Neuronal stem cell (in vitro differentiated cells): ENCODE measurements around the gene NUDT14.

Experiments
- DNase-seq: peaks from one replicate; pipeline ENCODE4 v3.0.0-alpha.2; 2013; ENCODE audit warnings: low spot score
- H2AFZ ChIP-seq: one replicate; pipeline ENCODE4 v1.6.1; 2013; ENCODE audit warnings: mild to moderate bottlenecking, low read length, inconsistent platforms
- H2AK5ac ChIP-seq: 2 replicates; pipeline ENCODE4 v1.6.1; 2013; ENCODE audit warnings: low read depth, mild to moderate bottlenecking, inconsistent platforms, low read length, moderate library complexity, mixed read lengths
- H2BK120ac ChIP-seq: 2 replicates; pipeline ENCODE4 v1.6.1; 2013; ENCODE audit warnings: low read depth, mild to moderate bottlenecking, inconsistent platforms, low read length, moderate library complexity, mixed read lengths
- H2BK12ac ChIP-seq: one replicate; pipeline ENCODE4 v1.6.1; 2013; ENCODE audit warnings: low read length, inconsistent platforms
- H2BK15ac ChIP-seq: 2 replicates; pipeline ENCODE4 v1.6.1; 2013; ENCODE audit warnings: mild to moderate bottlenecking, low read length, inconsistent platforms, mixed read lengths
- H2BK5ac ChIP-seq: one replicate; pipeline ENCODE4 v1.6.1; 2013; ENCODE audit warnings: inconsistent platforms, mild to moderate bottlenecking, low read length, moderate library complexity
- H3K14ac ChIP-seq: one replicate; pipeline ENCODE4 v1.6.1; 2013; ENCODE audit warnings: low read length, inconsistent platforms
- H3K18ac ChIP-seq: 2 replicates; pipeline ENCODE4 v1.6.1; 2013; ENCODE audit warnings: low read length, inconsistent platforms
- H3K23ac ChIP-seq: 2 replicates; pipeline ENCODE4 v1.6.1; 2013; ENCODE audit warnings: low read depth, mild to moderate bottlenecking, mixed read lengths, low read length, inconsistent platforms; ENCODE audit not compliant: poor library complexity
- H3K27ac ChIP-seq: replicated peaks from 3 replicates; pipeline ENCODE4 v1.5.1; 2013; ENCODE audit warnings: low read length, inconsistent platforms
- H3K27me3 ChIP-seq, 3 experiments: 2 replicates each; pipeline ENCODE4 v1.6.1; 2013; ENCODE audit warnings: low read length in 3 of 3, mild to moderate bottlenecking in 2 of 3, inconsistent platforms in 1 of 3, low read depth in 1 of 3, mixed read lengths in 1 of 3, moderate library complexity in 1 of 3; ENCODE audit not compliant: control insufficient read depth in 3 of 3, insufficient read depth in 3 of 3
- H3K36me3 ChIP-seq, 2 donors: replicated peaks in 1 of 2; 2 replicates each; pipeline ENCODE4 v1.6.1; 2013; ENCODE audit warnings: low read length in 2 of 2; ENCODE audit not compliant: control insufficient read depth in 2 of 2, insufficient read depth in 2 of 2
- H3K4ac ChIP-seq: 2 replicates; pipeline ENCODE4 v1.6.1; 2013; ENCODE audit warnings: inconsistent platforms, mild to moderate bottlenecking, low read length, moderate library complexity
- H3K4me1 ChIP-seq, 2 donors: 1 replicate in 1 of 2; 2 replicates in 1 of 2; pipeline ENCODE4 v1.6.1; 2013; ENCODE audit warnings: low read length in 2 of 2, low read depth in 1 of 2; ENCODE audit not compliant: control insufficient read depth in 2 of 2, insufficient read depth in 1 of 2
- H3K4me2 ChIP-seq: one replicate; pipeline ENCODE4 v1.6.1; 2013; ENCODE audit warnings: mild to moderate bottlenecking, low read length, inconsistent platforms; ENCODE audit not compliant: insufficient read depth, poor library complexity, severe bottlenecking
- H3K4me3 ChIP-seq, 2 donors: 2 replicates each; pipeline ENCODE4 v1.5.1; 2013; ENCODE audit warnings: low read length in 2 of 2, mild to moderate bottlenecking in 2 of 2, inconsistent platforms in 1 of 2, moderate library complexity in 1 of 2
- H3K79me1 ChIP-seq: one replicate; pipeline ENCODE4 v1.6.1; 2013; ENCODE audit warnings: low read depth, mild to moderate bottlenecking, inconsistent platforms, low read length, moderate library complexity
- H3K9ac ChIP-seq: one replicate; pipeline ENCODE4 v1.6.1; 2013; ENCODE audit warnings: mild to moderate bottlenecking, low read depth, low read length, inconsistent platforms; ENCODE audit not compliant: poor library complexity
- H3K9me3 ChIP-seq, 2 donors: replicated peaks in 1 of 2; 2 replicates each; pipeline versions ENCODE3 to v1.6.1; 2013; ENCODE audit warnings: low read length in 2 of 2, mild to moderate bottlenecking in 2 of 2, inconsistent platforms in 1 of 2, low read depth in 1 of 2, mixed read lengths in 1 of 2, moderate library complexity in 1 of 2; ENCODE audit not compliant: control insufficient read depth in 2 of 2, insufficient read depth in 1 of 2
- H4K8ac ChIP-seq: one replicate; pipeline ENCODE4 v1.6.1; 2013; ENCODE audit warnings: low read depth, mild to moderate bottlenecking, inconsistent platforms, low read length, moderate library complexity
- H4K91ac ChIP-seq: one replicate; pipeline ENCODE4 v1.6.1; 2013; ENCODE audit warnings: low read length, low read depth, mild to moderate bottlenecking, inconsistent platforms; ENCODE audit not compliant: poor library complexity
- WGBS, 2 donors: extraction: QIAGEN DNeasy Blood & Tissue Kit; methylation state at CpG; one replicate each; pipeline ENCODE4 v1.1.7; 2013; ENCODE audit warnings: missing lambda C conversion rate in 2 of 2, mixed read lengths in 1 of 2; ENCODE audit not compliant: insufficient read length in 2 of 2, insufficient replicate concordance in 1 of 2; ENCODE audit errors: extremely low coverage in 2 of 2; 5-methylcytosine and 5-hydroxymethylcytosine counted together

The NUDT14 gene

DNA sequence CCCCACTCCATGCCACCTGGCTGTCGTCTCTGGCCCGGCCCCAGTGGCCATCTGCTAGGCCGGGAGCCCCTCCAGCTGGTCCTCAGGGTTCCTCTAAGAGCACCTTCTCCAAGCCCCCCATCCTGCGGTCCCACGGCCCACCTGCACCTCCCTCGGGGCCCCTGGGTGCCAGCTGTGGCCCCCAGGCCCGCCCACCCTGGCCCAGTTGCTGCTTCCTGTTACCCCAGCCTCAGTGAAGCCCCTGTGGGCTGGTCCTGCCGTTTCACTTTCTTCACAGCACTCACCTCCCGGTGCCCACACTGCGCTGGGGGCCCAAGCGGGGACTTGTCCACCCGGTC is 27.6 kb upstream of the NUDT14 start:
- no CpG with 5 or more reads among the region's 12 CpGs for WGBS, 2 donors
- H3K27me3 ChIP-seq: no peaks in the 10 kb centered on the region

DNA sequence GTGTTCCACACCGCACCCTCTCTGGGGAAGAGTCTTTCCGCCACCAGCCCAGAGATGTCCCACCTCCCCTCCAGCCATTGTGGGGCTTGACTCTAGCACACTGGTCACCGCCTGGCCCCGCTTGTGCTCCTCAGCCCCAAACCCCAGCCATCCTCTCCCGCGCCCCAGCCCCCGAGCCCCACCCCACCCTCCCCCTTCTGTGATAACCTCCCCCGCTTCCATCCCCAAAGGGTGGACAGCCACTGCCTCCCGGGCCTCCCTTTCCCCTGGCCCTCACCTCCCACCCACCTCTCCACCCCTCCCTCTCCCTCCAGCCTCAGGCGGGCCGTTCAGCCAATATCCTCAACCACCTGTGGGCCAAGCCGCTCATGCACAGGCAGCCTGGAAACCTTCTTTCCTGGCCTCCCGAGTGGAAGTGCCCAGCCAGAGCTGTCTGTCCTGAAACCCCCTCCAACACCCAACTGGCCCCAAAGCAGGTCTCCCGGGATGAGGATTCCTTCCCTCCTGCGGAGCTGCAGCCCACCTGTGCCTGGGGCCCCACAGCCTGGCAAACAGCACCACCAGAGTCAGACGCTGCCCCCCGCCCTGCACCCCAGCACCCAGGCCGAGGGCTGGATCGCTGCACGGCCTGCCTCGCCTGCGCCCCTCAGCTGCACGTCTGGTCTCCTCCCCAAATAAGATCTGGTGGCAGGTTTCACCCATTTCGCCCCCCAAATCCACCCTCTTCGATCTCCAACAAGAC is 27.1 kb upstream of the NUDT14 start:
- Histone ChIP-seq H3K27ac (no peak overlapping the region), H3K18ac (peak overlapping the region; percentile 71), H3K4ac (no peak overlapping the region), H4K8ac (no peak overlapping the region), H3K14ac (no peak overlapping the region), H2BK15ac (no peak overlapping the region), H3K79me1 (peaks cover 6% of the 10 kb centered on the region), H3K27me3 (no peaks in the 10 kb centered on the region), H3K9ac (peak overlapping the region; percentile 50), H3K4me1 (peaks cover 2% of the 10 kb centered on the region in 2 donors), H3K23ac (no peak overlapping the region), H2BK120ac (no peak overlapping the region), H2AFZ (no peak overlapping the region), H4K91ac (no peak overlapping the region), H3K9me3 (peaks cover 0 to 2% of the 10 kb centered on the region in 2 donors), H3K4me3 (no peak overlapping the region), H3K4me2 (no peak overlapping the region), H2BK12ac (no peak overlapping the region), H2AK5ac (peak overlapping the region; percentile 19), H2BK5ac (no peak overlapping the region), H3K36me3 (peaks cover 6 to 14% of the 10 kb centered on the region in 2 donors)
- no peak for DNase-seq
- no CpG with 5 or more reads among the region's 25 CpGs for WGBS, 2 donors

More for the DNA sequence above, 27.6 kb upstream of the NUDT14 start:
- H3K79me1 ChIP-seq: peaks cover 7% of the 10 kb centered on the region
- H3K23ac ChIP-seq: no peak overlapping the region
- H2BK120ac ChIP-seq: no peak overlapping the region
- no peak for DNase-seq
- H3K4me3 ChIP-seq: no peak overlapping the region
- no peak overlapping the region for H3K27ac ChIP-seq
- peaks cover 0 to 2% of the 10 kb centered on the region in 2 donors for H3K9me3 ChIP-seq
- H3K4me2 ChIP-seq: no peak overlapping the region
- H3K4ac ChIP-seq: no peak overlapping the region
- H4K91ac ChIP-seq: no peak overlapping the region
- H3K36me3 ChIP-seq: peaks cover 6 to 15% of the 10 kb centered on the region in 2 donors
- H2AK5ac ChIP-seq: no peak overlapping the region
- H4K8ac ChIP-seq: no peak overlapping the region
- H3K9ac ChIP-seq: no peak overlapping the region
- H3K18ac ChIP-seq: no peak overlapping the region
- no peak overlapping the region for H2BK15ac ChIP-seq
- no peak overlapping the region for H2AFZ ChIP-seq
- no peak overlapping the region for H2BK12ac ChIP-seq
- no peaks in the 10 kb centered on the region for H3K4me1 ChIP-seq
- no peak overlapping the region for H2BK5ac ChIP-seq
- no peak overlapping the region for H3K14ac ChIP-seq

DNA sequence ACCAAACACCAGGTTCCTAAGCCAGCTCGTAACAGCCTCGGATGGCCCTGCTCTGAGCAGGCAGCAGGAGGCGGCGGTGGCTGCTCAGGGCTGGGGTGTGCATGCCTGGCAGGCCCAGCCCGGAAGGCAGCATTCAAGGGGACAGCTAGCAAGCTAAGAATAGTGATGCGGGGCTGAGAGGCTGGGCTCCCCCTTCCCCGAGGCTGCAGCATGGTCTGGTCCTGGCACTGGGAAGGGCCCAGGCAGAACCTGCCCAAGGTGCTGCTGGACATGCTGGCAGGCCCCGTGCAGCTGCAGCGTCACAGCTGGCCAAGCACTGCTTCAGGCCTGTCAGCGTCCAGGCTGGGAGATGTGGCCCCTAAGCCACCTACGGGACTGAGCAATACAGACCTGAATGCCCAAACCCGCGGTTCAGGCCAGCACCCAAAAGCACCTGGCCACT is 26.4 kb upstream of the NUDT14 start:
- peak overlapping the region; percentile 77 for H3K9ac ChIP-seq
- H4K91ac ChIP-seq: no peak overlapping the region
- no peak for DNase-seq
- peak overlapping the region; percentile 36 for H3K27ac ChIP-seq
- H2AFZ ChIP-seq: no peak overlapping the region
- no peak overlapping the region for H3K4me2 ChIP-seq
- peak overlapping the region; percentile 17 for H3K14ac ChIP-seq
- H2BK5ac ChIP-seq: no peak overlapping the region
- peaks cover 0 to 2% of the 10 kb centered on the region in 2 donors for H3K9me3 ChIP-seq
- peak overlapping the region; percentile 52 for H2AK5ac ChIP-seq
- peak overlapping the region; percentile 44 for H3K18ac ChIP-seq
- no peak overlapping the region for H3K4ac ChIP-seq
- H3K4me3 ChIP-seq: peak overlapping the region in 1 of 2 donors; percentile 42
- peaks cover 6 to 8% of the 10 kb centered on the region in 2 donors for H3K36me3 ChIP-seq
- H2BK12ac ChIP-seq: peak overlapping the region; percentile 84
- H3K23ac ChIP-seq: peak overlapping the region; percentile 65
- no peak overlapping the region for H4K8ac ChIP-seq
- WGBS, 2 donors: no CpG with 5 or more reads among the region's 13 CpGs
- H2BK15ac ChIP-seq: no peak overlapping the region
- no peaks in the 10 kb centered on the region for H3K27me3 ChIP-seq
- H3K79me1 ChIP-seq: peaks cover 6% of the 10 kb centered on the region
- peaks cover 3 to 4% of the 10 kb centered on the region in 2 donors for H3K4me1 ChIP-seq
- no peak overlapping the region for H2BK120ac ChIP-seq

DNA sequence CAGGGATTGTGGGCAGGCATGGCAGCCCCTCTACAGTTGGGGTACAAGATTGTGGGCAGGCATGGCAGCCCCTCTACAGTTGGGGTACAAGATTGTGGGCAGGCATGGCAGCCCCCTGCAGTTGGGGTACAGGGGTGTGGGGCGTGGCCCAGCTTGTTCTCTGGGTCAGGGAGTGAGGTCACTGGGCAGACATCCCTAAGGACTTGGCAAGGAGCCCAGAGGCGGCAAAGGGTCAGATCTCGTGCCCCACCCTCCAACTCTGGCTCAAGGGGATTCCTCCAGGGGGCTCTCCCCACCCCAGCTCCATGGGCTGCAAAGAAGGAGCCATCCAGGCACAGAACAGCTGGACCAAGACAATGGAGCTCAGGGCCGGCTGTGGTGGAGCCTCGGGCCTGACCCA is 25.8 kb upstream of the NUDT14 start:
- no CpG with 5 or more reads among the region's 5 CpGs for WGBS, 2 donors
- Histone ChIP-seq H3K18ac (no peak overlapping the region), H3K14ac (no peak overlapping the region), H3K4me2 (no peak overlapping the region), H2AK5ac (peak overlapping the region; percentile 52), H3K79me1 (peaks cover 6% of the 10 kb centered on the region), H2AFZ (no peak overlapping the region), H2BK12ac (no peak overlapping the region), H3K4me1 (peaks cover 6 to 8% of the 10 kb centered on the region in 2 donors), H4K8ac (no peak overlapping the region), H2BK5ac (no peak overlapping the region), H3K9me3 (peaks cover 0 to 2% of the 10 kb centered on the region in 2 donors), H3K27me3 (no peaks in the 10 kb centered on the region), H3K4me3 (no peak overlapping the region), H3K9ac (no peak overlapping the region), H2BK15ac (no peak overlapping the region), H3K4ac (no peak overlapping the region), H3K36me3 (peaks cover 3 to 7% of the 10 kb centered on the region in 2 donors), H4K91ac (no peak overlapping the region), H3K23ac (no peak overlapping the region), H3K27ac (no peak overlapping the region), H2BK120ac (no peak overlapping the region)
- no peak for DNase-seq
